GM19043 (cell line): ENCODE measurements around the gene CCT2.
"Not testable (repeated sequence)": the region's sequence is repeated elsewhere in the genome, so short reads cannot be mapped to it uniquely, and the experiment has no call there.

Experiments
- ATAC-seq: cut with Tn5 transposase; IDR thresholded peaks from one replicate; pipeline ENCODE4 v1.9.1; 2021; ENCODE audit warnings: low read depth; ENCODE audit not compliant: unreplicated experiment

CCT2 gene

DNA sequence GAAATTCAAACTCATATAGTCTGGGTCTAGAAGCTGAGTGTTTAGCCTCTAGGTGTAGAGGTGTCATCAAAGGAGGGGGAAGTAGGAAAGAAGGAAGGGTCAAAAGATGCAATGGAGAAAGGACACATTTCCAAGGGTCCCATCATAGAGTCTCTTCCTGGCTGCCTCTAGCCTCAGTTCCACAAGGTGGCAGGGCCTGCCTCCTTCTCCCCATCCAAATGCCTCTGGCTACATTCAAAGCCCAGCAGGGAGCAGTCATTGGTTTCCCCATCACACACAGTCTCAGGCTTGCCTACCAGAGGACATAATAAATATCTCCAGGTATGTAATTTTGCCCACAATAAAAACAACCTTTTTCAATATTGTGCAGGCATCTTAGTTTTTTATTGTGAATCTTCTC is 2.1 kb upstream of the CCT2 start:
- ATAC-seq: no peak

DNA sequence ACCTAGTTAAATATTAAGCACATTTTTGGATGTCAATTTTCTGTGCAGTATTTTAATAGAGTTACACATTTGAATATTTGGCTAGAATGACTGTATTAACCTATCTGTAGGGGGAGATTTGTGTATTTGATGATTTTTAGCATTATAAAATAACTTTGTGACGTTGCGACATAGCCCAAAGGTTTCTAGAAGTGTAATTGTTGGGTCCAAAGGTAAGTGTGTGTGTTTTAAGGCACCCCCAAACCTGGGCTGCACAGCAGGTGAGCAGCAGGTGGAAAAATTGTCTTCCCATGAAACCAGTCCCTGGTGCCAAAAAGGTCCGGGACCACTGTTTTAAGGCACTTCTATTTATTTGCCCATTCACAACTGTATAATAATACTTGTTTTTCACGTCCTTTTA is 3.3 kb downstream of the CCT2 start:
- no peak for ATAC-seq

DNA sequence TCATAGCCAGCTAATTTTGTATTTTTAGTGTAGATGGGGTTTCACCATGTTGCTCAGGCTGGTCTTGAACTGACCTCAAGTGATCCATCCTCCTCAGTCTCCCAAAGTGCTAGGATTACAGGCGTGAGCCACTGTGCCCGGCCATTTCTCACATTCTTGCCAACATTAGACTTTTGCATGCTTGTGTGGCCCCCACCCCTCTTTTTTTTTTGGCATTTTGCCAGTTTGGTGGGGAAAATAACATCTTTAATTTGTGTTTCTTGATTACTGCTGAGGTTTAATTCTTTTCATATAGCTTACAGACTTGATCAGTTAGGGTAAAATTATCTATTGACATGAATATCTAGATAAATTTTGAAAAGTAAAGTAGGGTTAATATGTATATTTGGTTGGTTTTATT is 3.8 kb downstream of the CCT2 start:
- ATAC-seq: no peak

DNA sequence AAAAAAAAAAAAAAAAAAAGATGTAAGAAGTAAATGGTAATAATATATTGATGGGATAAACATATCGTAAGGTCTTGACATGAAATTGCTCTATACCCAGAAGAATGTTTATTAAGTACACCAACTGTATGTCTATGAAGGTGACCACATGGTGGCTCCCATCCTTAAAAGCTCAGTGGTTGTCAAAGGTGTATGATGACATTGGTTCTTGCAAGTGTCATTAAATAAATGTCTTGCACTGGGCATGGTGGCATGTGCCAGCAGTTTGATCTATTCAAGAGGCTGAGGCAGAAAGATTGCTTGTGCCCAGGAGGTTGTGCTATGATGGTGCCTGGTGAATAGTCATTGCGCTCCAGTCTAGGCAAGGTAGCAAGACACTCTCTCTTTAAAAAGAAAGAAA is 10.4 kb downstream of the CCT2 start:
- ATAC-seq: no peak

DNA sequence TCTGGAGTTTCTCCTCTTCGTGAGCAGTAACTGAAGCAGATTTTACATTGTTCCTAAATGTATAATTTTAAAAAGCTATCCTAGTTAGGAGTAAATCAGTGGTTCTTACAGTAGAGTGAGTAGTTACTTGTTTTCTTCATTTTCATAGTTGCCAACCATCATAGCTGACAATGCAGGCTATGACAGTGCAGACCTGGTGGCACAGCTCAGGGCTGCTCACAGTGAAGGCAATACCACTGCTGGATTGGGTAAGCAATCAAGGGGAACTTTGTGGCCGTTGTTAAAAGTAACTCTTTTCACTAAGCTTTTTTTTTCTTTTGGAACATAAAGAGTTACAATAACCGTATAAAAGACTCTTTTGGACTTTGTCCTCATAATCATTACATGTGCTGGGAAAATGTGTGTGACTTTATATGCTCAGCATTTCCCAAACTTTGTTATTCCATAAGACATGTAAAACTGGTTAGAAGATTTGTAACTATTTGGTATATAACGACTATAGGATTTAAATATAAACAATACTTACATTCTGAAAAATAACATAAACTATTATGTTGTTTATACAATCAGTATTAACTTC is 13.0 kb downstream of the CCT2 start:
- no peak for ATAC-seq

DNA sequence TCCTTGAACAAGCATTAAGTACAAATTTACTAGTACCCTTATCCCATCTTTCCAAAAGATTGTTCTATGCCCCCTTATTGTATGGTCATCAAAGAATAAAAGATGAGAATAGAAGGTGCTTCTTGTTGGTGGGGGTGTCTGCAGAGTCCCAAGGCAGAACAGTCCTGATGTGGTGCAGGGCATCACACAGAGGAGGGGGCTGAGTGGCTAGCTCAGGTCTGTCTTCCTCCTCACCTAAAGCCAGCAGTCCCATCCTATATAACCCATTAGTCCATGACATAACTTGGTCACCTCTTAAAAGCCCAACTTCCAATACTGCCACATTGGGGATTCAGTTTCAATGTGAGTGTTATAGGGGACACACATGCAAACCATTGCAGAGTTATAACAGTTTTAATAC is 15.5 kb downstream of the CCT2 start:
- no peak for ATAC-seq

DNA sequence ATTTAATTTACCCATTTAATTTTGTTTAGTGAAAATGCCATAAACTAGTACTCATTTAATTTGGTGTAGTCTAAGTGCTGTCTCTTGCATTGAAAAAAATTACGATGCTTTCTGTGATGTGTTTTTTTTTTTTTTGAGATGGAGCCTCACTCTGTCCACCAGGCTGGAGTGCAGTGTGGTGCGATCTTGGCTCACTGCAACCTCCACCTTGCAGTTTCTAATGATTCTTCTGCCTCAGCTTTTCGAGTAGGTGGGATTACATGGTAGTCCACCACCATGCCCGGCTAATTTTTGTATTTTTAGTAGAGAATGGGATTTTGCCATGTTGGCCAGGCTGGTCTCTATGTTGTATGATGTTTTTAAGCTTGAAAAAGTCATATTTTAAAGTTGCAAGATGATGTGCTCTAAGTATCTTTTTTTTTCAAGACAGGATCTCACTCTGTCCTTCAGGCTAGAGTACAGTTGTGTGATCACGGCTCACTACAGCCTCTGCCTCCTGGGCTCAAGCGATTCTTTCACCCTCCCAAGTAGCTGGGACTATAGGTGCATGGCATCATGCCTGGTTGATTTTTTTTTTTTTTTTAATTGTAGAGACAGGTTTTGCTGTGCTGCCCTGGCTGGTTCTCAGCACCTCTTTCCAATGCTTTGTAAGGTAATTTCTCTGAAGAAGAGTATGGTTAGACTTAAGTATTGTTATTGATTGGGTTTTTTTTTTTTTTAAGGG is 16.9 kb downstream of the CCT2 start:
- no peak for ATAC-seq

DNA sequence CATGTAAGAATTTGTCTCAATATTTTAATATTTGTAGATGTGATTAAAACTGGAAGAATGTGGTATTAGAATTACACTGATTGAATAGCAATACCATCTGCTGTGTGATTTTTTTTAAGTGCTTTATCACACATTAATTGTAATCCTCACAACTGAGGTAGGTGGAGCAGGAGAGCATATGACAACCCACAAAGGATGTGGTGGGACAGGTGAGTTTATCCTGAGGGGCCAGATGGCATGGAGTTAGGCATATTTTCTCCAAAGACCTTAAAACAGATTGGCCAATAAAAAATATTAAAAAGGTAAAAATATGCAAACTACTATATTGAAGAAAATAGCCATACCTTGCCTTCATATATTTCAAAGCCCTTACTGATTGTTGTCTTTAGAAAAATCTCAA is 17.7 kb downstream of the CCT2 start:
- ATAC-seq: no peak

DNA sequence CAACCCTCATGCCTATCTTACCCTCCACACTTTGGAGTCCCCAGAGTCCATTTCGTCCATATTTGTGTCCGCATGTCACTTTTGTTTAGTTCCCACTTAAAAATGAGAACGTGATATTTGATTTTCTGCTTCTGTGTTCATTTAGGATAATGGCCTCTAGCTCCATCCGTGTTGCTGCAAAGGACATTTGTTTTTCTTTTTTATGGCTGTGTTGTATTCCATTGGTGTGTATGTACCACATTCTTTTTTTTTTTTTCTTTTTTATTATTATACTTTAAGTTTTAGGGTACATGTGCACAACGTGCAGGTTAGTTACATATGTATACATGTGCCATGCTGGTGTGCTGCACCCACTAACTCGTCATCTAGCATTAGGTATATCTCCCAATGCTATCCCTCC is 18.3 kb downstream of the CCT2 start:
- ATAC-seq: not testable (repeated sequence)

DNA sequence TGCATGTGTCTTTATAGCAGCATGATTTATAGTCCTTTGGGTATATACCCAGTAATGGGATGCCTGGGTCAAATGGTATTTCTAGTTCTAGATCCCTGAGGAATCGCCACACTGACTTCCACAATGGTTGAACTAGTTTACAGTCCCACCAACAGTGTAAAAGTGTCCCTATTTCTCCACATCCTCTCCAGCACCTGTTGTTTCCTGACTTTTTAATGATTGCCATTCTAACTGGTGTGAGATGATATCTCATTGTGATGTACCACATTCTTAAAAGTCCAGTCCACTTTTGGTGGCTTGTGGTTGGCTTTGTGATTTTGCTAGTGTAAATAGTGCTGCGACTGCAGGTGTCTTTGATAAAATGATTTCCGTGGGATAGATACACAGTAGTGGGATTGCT is 19.0 kb downstream of the CCT2 start:
- ATAC-seq: not testable (repeated sequence)

DNA sequence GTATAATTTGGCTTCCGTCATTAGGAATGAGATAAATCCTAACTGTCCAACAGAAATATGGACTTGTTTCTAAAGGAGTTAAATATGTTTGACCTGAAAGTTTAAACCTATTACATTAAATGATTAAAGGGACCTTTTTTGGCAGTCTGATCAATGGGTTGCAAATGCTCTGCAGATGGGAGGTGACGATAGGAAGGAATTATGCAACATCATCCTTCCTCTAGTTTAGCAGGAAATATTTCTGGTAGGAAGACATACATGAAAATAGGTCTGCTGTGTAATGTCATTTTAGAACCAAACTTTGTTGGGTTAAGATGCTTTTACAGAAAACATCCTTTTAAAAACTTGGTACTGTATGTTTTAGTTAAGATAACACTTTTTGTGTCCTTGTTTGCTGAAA is 22.9 kb downstream of the CCT2 start:
- ATAC-seq: no peak

DNA sequence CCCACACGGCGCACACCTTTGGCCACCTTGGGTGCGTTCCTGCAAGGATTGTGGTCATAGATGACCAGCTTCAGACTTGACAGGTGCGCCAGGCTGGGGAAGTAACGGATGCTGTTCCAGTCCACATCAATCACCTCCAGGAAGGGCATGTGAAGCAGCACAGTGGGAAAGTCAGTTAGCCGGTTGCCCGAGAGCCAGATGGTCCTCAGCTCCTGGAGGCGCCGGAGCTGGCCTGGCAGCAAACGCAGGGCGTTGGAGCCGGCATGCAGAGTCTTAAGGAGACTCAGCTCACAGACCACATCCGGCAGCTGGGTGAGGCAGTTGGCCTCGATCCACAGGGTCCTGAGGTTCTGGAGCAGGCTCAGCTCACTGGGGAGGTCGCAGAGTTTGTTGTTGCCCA is 24.9 kb downstream of the CCT2 start:
- ATAC-seq: no peak

DNA sequence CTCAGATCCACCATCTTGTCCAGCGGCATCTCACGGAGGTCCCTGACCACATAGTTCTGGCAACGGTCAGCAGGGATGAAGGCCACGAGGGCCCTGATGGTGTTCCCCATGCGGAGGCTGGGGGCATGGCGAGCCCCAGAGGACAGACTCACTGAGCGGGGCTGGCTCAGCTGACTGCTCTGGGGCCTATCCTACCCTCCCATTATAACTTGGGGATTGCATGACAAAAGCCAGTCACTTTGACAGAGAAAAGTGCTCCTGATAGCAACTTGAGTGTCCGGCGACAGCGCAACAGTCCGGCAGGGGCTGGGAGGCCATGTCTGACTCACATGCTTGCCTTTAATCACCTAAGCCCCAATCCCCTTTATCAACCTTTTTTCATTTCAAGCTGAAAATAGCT is 25.5 kb downstream of the CCT2 start, which contains the start of gene LRRC10:
TSS of gene LRRC10 (minus strand) at position 179 of the 400 bp plus-strand sequence. CDS start at position 110, 69 bp downstream.
- ATAC-seq: no peak

DNA sequence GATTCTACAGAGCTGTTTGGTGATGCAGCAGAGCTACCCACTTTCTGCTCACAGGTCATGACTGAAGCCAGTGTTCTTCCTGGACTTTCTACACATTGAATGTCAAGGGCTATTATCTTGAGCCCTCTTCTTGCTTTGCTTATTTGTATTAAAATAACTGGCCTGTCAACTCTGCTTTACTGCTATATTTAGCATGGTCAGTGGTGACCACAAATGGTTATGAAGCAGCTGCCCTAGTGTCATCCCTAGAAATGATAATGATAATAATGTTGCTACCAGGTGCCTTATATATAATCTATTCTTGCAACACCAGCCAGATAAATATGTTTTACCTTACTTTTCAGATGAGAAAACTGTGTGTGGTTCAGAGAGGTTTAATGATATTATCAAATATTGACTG is 28.1 kb downstream of the CCT2 start:
- ATAC-seq: no peak

DNA sequence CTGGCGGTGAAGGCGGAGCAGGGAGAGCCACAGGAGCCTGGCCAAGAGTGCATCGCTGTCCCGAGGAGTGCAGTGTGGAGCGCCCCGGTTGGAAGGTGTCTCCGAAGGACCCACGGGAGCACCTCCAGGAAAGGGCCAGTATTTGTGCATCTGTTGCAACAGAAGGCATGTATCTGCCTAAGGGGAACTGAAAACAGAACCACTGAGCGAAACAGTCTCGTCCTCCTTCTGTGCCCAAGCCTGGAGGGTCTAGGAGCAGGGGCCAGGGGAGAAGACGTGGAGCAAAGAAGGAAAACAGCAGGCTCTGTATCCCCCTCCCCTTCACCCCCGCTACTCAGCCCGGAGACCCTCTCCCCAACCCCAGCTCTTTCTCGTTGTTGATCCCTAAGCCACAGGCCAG is 30.8 kb downstream of the CCT2 start:
- ATAC-seq: no peak

DNA sequence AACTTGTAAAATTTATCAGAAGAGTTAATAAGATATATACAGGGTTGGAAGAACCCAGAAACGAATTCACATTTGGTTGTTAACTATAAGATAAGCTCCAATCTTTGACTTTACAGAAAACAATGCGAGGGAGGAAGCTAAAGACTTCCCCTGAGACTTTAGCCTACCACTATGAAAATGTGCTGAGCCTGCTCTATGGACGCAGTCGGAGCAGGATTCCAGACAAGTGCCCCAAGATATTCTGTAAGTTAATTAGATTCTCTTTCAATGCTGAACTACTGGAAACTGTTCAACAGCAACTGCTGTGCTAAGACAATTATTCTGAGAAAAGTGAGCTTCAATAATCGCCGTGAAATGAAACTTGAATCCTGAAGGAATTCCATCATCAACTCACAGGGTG is 33.8 kb downstream of the CCT2 start:
- ATAC-seq: no peak

DNA sequence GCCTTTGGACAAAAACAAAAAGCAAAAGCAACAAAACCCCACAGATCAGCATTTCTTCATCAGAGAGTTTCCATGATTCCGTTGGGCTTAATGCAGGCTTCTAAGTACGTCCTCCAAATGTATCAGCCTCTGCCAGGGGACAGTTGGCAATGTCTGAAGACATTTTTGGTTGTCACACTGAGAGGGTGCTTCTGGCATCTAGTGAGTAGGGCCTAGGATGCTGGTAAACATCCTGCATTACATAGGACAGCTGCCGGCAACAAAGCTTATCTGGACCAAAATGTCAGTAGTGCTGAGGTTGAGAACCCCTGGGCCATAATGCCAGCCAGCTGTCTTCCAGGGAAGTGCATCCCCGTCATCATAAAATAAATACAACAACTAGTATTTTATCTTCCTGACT is 34.8 kb downstream of the CCT2 start:
- no peak for ATAC-seq

DNA sequence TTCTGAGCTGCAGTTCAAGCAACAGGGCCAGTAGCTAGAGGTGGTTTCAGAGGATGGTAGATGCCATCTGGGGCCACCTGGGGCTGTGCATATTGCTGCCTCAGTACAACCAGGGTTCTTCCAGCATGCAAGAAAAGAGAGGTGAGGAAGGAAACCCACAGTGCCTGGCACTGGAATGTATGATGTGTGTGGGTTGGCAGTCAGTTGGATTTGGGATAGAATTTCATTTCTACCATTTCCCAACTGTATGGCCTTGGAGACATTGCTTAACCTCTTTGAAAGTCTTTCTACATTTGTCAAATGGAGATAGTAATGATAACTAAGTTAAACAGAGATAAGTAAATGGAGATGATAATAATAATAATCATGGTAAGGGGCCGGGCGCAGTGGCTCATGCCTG is 35.7 kb downstream of the CCT2 start:
- ATAC-seq: no peak

DNA sequence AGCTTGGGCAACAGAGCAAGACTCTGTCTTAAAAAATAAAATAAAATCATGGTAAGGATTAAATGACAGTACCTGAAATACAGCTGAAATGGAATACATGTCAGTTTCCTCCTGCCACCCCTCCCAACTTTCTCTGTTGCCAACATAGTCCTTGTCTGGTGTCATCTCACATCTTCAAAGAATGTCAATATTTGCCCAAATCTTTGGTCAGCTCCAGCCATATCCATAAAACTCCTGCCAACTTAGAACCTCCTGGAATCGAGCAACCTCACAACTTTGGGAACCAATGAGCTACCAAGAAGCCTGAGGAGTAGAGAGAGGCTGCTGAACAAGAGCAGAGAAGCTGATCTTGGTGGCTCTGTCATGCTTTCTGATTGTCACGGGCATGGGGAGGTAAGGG is 36.3 kb downstream of the CCT2 start:
- no peak for ATAC-seq

DNA sequence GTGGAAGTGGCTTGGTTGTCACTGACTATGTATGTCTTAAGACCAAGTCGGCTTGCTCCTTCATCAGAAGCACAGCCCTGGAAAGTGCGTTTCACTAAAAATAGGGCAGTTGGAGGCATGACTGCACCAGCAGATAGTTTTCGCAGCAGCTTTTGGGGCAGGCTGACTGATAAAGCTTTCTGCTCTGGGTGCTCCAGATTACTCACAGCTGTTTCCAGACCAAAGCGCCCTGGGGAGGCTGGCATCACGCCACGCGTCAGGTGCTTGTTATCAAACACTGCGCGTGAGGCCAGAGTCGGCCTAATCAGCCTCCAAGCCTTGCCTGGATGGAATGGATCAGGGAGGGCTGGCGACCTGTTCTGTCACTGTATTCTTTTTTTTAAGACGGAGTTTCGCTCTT is 38.7 kb downstream of the CCT2 start:
- no peak for ATAC-seq

DNA sequence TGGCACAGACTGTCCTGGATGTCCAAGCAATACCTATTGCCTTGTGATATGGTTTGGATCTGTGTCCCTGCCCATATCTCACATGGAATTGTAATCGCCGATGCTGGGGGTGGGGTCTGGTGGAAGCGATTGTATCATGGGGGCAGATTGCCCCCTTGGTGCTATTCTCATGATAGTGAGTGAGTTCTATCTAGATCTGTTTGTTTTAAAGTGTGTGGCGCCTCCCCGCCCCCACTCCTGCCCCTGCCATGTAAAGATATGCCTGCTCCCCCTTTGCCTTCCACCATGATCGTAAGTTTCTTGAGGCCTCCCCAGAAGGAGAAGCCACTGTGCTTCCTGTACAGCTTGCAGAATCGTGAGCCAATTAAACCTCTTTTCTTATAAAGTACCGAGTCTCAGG is 42.2 kb downstream of the CCT2 start:
- ATAC-seq: no peak

DNA sequence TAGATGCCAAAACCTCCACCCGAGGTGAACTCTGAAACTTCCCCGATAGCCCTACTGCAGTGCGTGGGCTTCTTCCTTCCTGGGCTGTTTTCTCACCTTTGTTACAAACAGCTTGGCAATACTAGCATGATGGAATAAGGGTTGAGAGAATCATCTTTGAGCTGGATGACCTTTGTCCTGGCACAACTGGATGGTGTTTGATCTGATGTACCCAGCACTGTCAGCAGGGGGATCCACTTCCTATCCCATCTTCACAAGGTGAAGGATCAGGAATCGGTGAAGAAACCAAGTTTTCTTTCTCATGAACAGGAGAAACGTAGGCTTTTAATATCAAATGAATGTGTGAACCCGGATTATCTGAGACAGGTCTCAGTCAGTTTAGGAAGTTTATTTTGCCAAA is 44.9 kb downstream of the CCT2 start:
- no peak for ATAC-seq

DNA sequence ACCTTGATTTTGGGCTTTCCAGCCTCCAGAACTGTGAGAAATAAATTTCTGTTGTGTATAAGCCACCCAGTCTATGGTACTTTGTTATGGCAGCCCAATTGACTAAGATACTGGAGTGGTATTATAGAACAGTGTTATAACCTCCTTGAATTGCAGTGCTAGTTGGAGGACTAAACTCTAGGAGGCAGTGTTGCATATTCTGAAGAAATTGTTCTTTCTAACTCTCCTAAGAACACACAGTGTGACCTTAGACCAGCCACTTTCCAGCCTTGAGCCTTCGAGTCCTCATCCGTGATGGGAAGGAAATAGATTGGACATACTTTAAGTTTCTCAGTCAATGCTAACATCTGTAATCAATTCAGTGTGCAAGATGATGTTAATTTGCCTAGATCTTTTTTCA is 47.8 kb downstream of the CCT2 start:
- ATAC-seq: no peak
